ENCODE data around the gene EHD1.

The EHD1 gene

GRCh38 chr11:64803158-64803845 is 75.1 kb downstream of the EHD1 start, which contains the start of gene MAP4K2:
TSS of gene MAP4K2 (minus strand) at chr11:64803214. CDS start at chr11:64803149, 65 bp downstream.
- TF ChIP-seq FOXP2 (optimal IDR thresholded peaks at IDR 0.05; ENCODE audit: control extremely low read depth, extremely low read length, insufficient read depth), result no peak
- TF ChIP-seq POLR2AphosphoS5 (IDR thresholded peaks at IDR 0.05; ENCODE audit: borderline replicate concordance, low read depth, low read length), result peak; percentile 48; the same call in 1 of the 2 replicates
- TF ChIP-seq EZH2 (IDR thresholded peaks at IDR 0.05), result no peak
- no peak for DNase-seq (ENCODE audit: low read depth, low spot score)
- peak within 1 kb of the TSS; percentile 88 for H3K27ac ChIP-seq

DNA sequence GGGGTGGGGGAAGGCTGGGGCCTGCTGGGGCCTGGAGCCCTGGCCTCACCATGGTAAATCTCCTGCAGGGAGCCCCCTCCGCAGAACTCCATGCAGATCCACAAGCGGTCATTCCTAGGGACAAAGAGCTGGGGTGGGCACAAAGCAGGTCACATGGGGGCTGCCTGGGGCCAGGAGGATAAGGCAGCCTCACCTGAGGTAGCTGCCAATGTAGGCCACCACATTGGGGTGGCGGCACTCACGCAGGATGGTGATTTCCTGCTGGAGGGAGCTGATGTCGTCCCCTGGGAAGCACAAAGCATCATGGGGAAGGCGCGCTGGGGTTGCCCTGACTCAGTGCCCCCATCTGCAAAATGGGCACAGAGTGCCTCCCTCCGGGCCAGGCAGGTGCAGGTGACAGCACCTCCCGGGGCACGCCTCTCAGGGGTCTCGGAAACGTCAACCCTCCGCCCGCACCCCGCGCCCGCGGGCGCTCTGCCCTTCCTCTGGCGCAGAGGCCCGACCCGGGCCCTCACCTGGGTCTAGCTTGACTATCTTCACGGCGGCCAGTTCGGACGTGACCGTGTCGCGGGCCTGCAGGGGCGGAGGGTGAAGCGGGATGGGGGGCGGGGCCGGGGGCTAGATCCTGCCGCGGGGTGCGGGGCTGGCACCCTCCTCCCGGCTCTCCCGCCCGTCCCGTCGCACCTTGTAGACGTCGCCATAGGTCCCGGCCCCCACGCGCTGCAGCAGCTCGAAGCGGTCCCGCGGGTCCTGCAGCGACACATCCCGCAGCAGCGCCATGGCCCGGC is 75.9 kb downstream of the EHD1 start:
- H3K27ac ChIP-seq, result peak overlapping the region; percentile 79
- no peaks in the 10 kb centered on the region for H3K9me3 ChIP-seq (ENCODE audit: low read depth, low read length)
- H3K36me3 ChIP-seq (ENCODE audit: insufficient read depth, low read length), result peaks cover 10% of the 10 kb centered on the region; the same call in 1 of the 2 replicates
- TF ChIP-seq POLR2AphosphoS5 (IDR thresholded peaks at IDR 0.05; ENCODE audit: borderline replicate concordance, low read depth, low read length), result no peak
- no peak for TF ChIP-seq EZH2 (IDR thresholded peaks at IDR 0.05)
- TF ChIP-seq FOXP2 (optimal IDR thresholded peaks at IDR 0.05; ENCODE audit: control extremely low read depth, extremely low read length, insufficient read depth), result no peak
- no peak for DNase-seq (ENCODE audit: low read depth, low spot score)
- peak overlapping the region; percentile 60 for H3K9ac ChIP-seq (ENCODE audit: insufficient read length)
- peak overlapping the region; percentile 76 for H3K4me3 ChIP-seq

More at GRCh38 chr11:64803158-64803845, 75.1 kb downstream of the EHD1 start, which contains the start of gene MAP4K2:
- H3K4me3 ChIP-seq, result peak within 1 kb of the TSS; percentile 94
- H3K9me3 ChIP-seq (ENCODE audit: low read depth, low read length), result no peaks in the 10 kb centered on the region
- peaks cover 13% of the 10 kb centered on the region; the same call in 1 of the 2 replicates for H3K36me3 ChIP-seq (ENCODE audit: insufficient read depth, low read length)
- H3K9ac ChIP-seq (ENCODE audit: insufficient read length), result peak within 1 kb of the TSS; percentile 81
